Caco-2 (cell line): ENCODE data around the gene SLC8A2. TPM values are rescaled to one million over a fixed set of nuclear protein-coding genes. Genes with fewer than 3 reads are reported as not detected.
A peak's percentile ranks its signal among the peaks of the same experiment; 100 is the strongest.

Experiments used
- BruUV-seq: library from RNA; stranded (reverse); fragments of 400-500 nt; replicated peaks from 2 replicates; lab custom pipeline; 2021; lab: Mats Ljungman, UMichigan
- CTCF ChIA-PET: fragments of 300-600 bp; sonication (Branson Sonifier 250); formaldehyde crosslinking; loops from one replicate; lab custom pipeline; 2022; ENCODE audit warnings: antibody characterized with exemption; lab: Charles Lee
- POLR2A ChIA-PET: fragments of 300-600 bp; sonication (Branson Sonifier 250); formaldehyde crosslinking; loops from one replicate; lab custom pipeline; 2022; ENCODE audit warnings: antibody characterized with exemption; lab: Charles Lee
- DNase-seq, 2 experiments: peaks; one replicate each; pipeline versions ENCODE4 v3.0.0 to v3.0.0-alpha.2; 2020 to 2022
- H3K27me3 ChIP-seq: replicated peaks from 2 replicates; pipeline ENCODE4 v1.6.0; 2011; ENCODE audit warnings: low read length; ENCODE audit not compliant: control insufficient read depth, insufficient read depth
- H3K36me3 ChIP-seq: 2 replicates; pipeline ENCODE4 v1.5.1; 2011; ENCODE audit warnings: low read length; ENCODE audit not compliant: control insufficient read depth, insufficient read depth
- H3K4me1 ChIP-seq: fragments of 250-450 bp; sonication (Bioruptor Pico); 2 replicates; pipeline ENCODE4 v1.5.1; 2020; ENCODE audit warnings: mild to moderate bottlenecking
- H3K4me3 ChIP-seq: 2 replicates; pipeline ENCODE4 v1.5.1; 2011; ENCODE audit warnings: low read depth, mild to moderate bottlenecking, control low read depth, low read length
- H3K9me3 ChIP-seq: fragments of 250-450 bp; sonication (Bioruptor Pico); 2 replicates; pipeline ENCODE4 v1.5.1; 2020; ENCODE audit warnings: mild to moderate bottlenecking, moderate library complexity
- H3K27ac Mint-ChIP-seq: one replicate; pipeline ENCODE4 v1.8.0; 2022; ENCODE audit warnings: mixed read lengths; ENCODE audit not compliant: unreplicated experiment
- H3K27me3 Mint-ChIP-seq: one replicate; pipeline ENCODE4 v1.8.0; 2022; ENCODE audit warnings: mixed read lengths; ENCODE audit not compliant: insufficient read depth, unreplicated experiment
- H3K36me3 Mint-ChIP-seq: one replicate; pipeline ENCODE4 v1.8.0; 2022; ENCODE audit warnings: mild to moderate bottlenecking, mixed read lengths; ENCODE audit not compliant: insufficient read depth, unreplicated experiment
- H3K4me1 Mint-ChIP-seq: one replicate; pipeline ENCODE4 v1.8.0; 2022; ENCODE audit warnings: low read depth, mixed read lengths; ENCODE audit not compliant: unreplicated experiment
- H3K4me3 Mint-ChIP-seq: one replicate; pipeline ENCODE4 v1.8.0; 2022; ENCODE audit warnings: mild to moderate bottlenecking, moderate library complexity, mixed read lengths; ENCODE audit not compliant: unreplicated experiment
- H3K9me3 Mint-ChIP-seq: one replicate; pipeline ENCODE4 v1.8.0; 2022; ENCODE audit warnings: mixed read lengths; ENCODE audit not compliant: unreplicated experiment
- intact Hi-C: fragments of 100-400 bp; cut with micrococcal nuclease; formaldehyde crosslinking; loops from one replicate; pipeline ENCODE4 v1.10.0; 2022; ENCODE audit not compliant: unreplicated experiment
- total RNA-seq: library from RNA; stranded (reverse); gene quantifications from 2 replicates; pipeline ENCODE4 v1.2.3, GENCODE V29; 2022
- TF ChIP-seq, protein P1 (sequence below), 2 experiments: fragments of 200-600 bp in 1 of 2; IDR thresholded peaks; 1 replicate in 1 of 2; 2 replicates in 1 of 2; pipeline versions ENCODE4 v1.5.1 to v1.8.0; 2011 to 2022; ENCODE audit warnings: antibody characterized with exemption in 1 of 2, control low read depth in 1 of 2, inconsistent platforms in 1 of 2, low read depth in 1 of 2, low read length in 1 of 2, mild to moderate bottlenecking in 1 of 2, moderate library complexity in 1 of 2; ENCODE audit not compliant: insufficient read depth in 1 of 2, severe bottlenecking in 1 of 2, unreplicated experiment in 1 of 2

The SLC8A2 gene
- total RNA-seq, 1 experiment from 2014 or later = 1.2 TPM

DNA sequence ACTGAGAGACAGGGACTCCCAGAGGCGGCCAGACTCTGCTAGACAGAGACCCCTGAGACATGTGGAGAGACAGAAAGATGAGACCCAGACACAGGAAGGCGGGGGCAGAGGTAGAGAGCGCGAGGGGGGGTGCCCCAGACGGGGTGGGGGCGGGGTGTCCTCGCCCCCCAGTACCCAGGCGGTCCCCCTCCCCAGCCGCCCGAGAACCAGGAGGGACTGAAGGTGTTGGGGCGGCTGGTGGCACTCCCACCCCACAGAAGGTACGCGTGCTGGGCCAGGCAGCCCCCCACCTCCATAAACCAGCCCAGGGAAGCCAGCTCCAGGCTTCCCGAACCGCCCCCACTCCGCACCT is 336 bp downstream of the SLC8A2 start:
- intact Hi-C loops = no loop called here
- Histone ChIP-seq H3K27me3 (no peaks in the 10 kb centered on the region), H3K4me3 (peak overlapping the region; percentile 12; the same call in 1 of the 2 replicates), H3K36me3 (no peaks in the 10 kb centered on the region), H3K9me3 (no peaks in the 10 kb centered on the region), H3K4me1 (peaks cover 21% of the 10 kb centered on the region; the same call in 1 of the 2 replicates)
- H3K4me1 Mint-ChIP-seq = peaks cover 11% of the 10 kb centered on the region
- H3K9me3 Mint-ChIP-seq = no peaks in the 10 kb centered on the region
- DNase-seq = no peak
- TF ChIP-seq, protein P1, sequence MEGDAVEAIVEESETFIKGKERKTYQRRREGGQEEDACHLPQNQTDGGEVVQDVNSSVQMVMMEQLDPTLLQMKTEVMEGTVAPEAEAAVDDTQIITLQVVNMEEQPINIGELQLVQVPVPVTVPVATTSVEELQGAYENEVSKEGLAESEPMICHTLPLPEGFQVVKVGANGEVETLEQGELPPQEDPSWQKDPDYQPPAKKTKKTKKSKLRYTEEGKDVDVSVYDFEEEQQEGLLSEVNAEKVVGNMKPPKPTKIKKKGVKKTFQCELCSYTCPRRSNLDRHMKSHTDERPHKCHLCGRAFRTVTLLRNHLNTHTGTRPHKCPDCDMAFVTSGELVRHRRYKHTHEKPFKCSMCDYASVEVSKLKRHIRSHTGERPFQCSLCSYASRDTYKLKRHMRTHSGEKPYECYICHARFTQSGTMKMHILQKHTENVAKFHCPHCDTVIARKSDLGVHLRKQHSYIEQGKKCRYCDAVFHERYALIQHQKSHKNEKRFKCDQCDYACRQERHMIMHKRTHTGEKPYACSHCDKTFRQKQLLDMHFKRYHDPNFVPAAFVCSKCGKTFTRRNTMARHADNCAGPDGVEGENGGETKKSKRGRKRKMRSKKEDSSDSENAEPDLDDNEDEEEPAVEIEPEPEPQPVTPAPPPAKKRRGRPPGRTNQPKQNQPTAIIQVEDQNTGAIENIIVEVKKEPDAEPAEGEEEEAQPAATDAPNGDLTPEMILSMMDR (IDR thresholded peaks at IDR 0.05; ENCODE audit: insufficient read depth in 1 of 2, low read depth in 1 of 2, low read length in 1 of 2, severe bottlenecking in 1 of 2, unreplicated experiment in 1 of 2) = no peak
- ChIA-PET POLR2A (no interaction called here), CTCF (interaction anchor here (0.6 to 1.6 kb wide), 2 partner anchors 16 to 34 kb away, joined by 3 to 5 read pairs; no protein-coding TSS in a partner anchor)
- no peaks in the 10 kb centered on the region for H3K36me3 Mint-ChIP-seq
- H3K4me3 Mint-ChIP-seq = peak overlapping the region; percentile 58
- BruUV-seq = no TSS peak
- H3K27ac Mint-ChIP-seq = no peak overlapping the region
- H3K27me3 Mint-ChIP-seq = peaks cover 16% of the 10 kb centered on the region

DNA sequence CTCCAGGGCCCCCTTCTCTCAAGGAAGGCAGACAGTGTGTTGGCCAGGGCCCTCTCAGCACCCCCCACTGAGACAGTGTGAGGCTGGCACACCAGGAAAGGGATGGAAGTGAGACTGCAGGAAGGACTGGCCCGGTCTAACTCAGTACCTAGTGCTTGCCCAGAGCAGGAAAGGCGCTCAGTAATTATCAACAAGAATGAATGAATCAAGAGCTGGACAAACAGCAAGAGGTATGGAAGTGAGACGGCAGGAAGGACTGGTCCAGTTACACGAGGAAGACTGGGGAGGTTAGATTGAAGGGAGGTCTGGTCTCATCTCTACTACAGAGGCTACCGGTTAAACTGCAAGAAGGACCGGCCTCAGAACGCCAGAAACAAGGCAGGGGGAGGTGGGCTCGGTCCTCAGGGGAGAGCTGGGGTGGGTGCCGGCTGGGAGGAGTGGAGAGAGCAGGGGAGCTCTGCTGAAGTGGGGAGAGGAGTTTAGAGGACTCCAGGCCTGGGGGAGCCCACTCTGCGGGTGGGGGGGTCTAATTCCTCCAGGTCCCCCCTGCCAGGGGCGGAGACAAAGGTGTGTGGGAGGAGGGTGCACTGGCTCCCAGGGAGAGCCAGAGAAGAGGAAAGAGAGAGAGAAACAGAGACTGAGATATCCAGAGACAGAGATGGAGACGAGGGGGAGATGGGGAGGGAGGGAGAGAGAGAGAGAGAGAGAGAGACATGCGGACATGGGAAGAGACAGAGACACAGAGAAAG is 1.1 kb downstream of the SLC8A2 start:
- Mint-ChIP-seq H3K27me3 (peaks cover 16% of the 10 kb centered on the region), H3K27ac (no peak overlapping the region)

DNA sequence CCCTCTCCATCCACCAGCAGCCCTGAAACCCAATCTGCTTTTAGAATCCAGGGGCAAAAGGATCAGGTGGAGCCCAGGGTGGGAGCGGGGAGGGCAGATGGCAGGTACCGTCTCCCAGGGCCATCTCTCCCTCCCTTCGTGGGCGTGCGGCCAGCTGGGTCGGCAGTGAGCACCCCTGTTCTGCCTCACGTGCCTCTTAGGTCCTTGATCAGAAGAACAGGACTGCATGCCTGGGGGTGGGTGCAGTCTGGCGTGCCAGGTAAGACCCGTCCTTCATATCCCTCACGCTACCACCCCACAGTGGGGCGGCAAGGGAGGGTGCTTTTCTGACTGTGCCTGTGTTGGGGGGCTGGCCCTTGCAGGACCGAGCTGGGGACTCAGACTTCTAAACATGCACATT is 2.0 kb downstream of the SLC8A2 start:
- no peaks in the 10 kb centered on the region for H3K36me3 ChIP-seq
- ChIA-PET POLR2A (no interaction called here), CTCF (no interaction called here)
- TF ChIP-seq, protein P1 (IDR thresholded peaks at IDR 0.05; ENCODE audit: insufficient read depth in 1 of 2, low read depth in 1 of 2, low read length in 1 of 2, severe bottlenecking in 1 of 2, unreplicated experiment in 1 of 2) = no peak
- Mint-ChIP-seq H3K36me3 (no peaks in the 10 kb centered on the region), H3K4me3 (no peak overlapping the region), H3K27ac (no peak overlapping the region), H3K9me3 (no peaks in the 10 kb centered on the region), H3K4me1 (peaks cover 11% of the 10 kb centered on the region), H3K27me3 (peaks cover 16% of the 10 kb centered on the region)
- H3K4me3 ChIP-seq = no peak overlapping the region
- no peaks in the 10 kb centered on the region for H3K9me3 ChIP-seq
- H3K27me3 ChIP-seq = no peaks in the 10 kb centered on the region
- BruUV-seq = no TSS peak
- intact Hi-C loops = no loop called here
- DNase-seq = no peak
- peaks cover 21% of the 10 kb centered on the region; the same call in 1 of the 2 replicates for H3K4me1 ChIP-seq

More for the DNA sequence above, 1.1 kb downstream of the SLC8A2 start:
- no peak overlapping the region for H3K4me3 ChIP-seq
- H3K27me3 ChIP-seq = no peaks in the 10 kb centered on the region
- Mint-ChIP-seq H3K4me1 (peaks cover 11% of the 10 kb centered on the region), H3K9me3 (no peaks in the 10 kb centered on the region), H3K36me3 (no peaks in the 10 kb centered on the region), H3K4me3 (peak overlapping the region; percentile 58)
- TF ChIP-seq, protein P1 (IDR thresholded peaks at IDR 0.05; ENCODE audit: insufficient read depth in 1 of 2, low read depth in 1 of 2, low read length in 1 of 2, severe bottlenecking in 1 of 2, unreplicated experiment in 1 of 2) = no peak
- intact Hi-C loops = no loop called here
- CTCF ChIA-PET = interaction anchor here (0.6 kb wide), 2 partner anchors 17 to 122 kb away, joined by 3 to 6 read pairs; partner anchors contain the start of gene DHX34
- peaks cover 21% of the 10 kb centered on the region; the same call in 1 of the 2 replicates for H3K4me1 ChIP-seq
- DNase-seq = no peak
- H3K36me3 ChIP-seq = no peaks in the 10 kb centered on the region
- POLR2A ChIA-PET = no interaction called here
- no TSS peak for BruUV-seq
- H3K9me3 ChIP-seq = no peaks in the 10 kb centered on the region
